NCI-H345 treated with DMSO at 0.1 percent for 48 hours (cell line): ENCODE results near the gene BEX4.

Source experiments
- DNase-seq: peaks from one replicate; lab custom pipeline; 2025; ENCODE audit not compliant: unreplicated experiment; lab: John Stamatoyannopoulos, UW

The BEX4 gene

DNA sequence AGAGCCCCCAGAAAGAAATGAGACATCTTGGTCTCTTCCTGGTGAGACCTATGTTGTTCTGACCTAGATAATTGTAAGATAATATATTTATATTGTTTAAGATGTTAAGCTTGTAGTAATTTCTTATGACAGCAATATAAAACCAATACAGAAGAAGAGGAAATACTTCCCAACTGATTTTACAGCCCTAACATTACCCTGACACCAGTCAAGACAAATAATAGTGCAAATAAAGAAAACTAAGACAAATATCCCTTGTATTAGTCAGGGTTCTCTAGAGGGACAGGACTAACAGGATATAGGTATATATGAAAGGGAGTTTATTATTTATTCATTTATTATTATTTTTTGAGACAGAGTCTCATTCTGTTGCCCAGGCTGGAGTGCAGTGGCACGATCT, 21.4 kb downstream of the BEX4 start:
- no peak for DNase-seq

DNA sequence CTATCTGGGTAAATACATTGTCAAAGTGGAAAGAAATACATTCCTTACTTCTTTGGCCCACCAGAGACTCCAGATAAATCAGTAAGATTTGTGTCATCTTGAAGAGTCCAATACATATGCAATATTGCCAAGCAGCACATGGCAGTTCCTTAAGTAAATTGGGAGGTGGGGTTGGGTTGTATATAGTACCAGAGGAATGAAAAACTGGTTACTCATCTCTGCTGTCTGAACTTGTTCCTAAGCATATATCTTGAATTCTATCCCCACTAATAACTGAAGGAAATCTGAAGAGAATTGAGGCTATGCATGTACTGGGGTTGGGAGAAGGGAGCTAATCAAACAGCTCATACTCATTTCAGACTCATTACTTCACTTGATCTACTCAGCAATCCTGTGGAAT, 25.2 kb downstream of the BEX4 start:
- DNase-seq, result no peak

GRCh38 chrX:103248553-103248952, 33.6 kb downstream of the BEX4 start:
- DNase-seq, result no peak

- DNase-seq, result no peak
Measured at GRCh38 chrX:103249805-103250204, 34.9 kb downstream of the BEX4 start.

GRCh38 chrX:103250977-103251376, 36.1 kb downstream of the BEX4 start:
- DNase-seq, result no peak

GRCh38 chrX:103253608-103254007, 38.7 kb downstream of the BEX4 start:
- no peak for DNase-seq

DNA sequence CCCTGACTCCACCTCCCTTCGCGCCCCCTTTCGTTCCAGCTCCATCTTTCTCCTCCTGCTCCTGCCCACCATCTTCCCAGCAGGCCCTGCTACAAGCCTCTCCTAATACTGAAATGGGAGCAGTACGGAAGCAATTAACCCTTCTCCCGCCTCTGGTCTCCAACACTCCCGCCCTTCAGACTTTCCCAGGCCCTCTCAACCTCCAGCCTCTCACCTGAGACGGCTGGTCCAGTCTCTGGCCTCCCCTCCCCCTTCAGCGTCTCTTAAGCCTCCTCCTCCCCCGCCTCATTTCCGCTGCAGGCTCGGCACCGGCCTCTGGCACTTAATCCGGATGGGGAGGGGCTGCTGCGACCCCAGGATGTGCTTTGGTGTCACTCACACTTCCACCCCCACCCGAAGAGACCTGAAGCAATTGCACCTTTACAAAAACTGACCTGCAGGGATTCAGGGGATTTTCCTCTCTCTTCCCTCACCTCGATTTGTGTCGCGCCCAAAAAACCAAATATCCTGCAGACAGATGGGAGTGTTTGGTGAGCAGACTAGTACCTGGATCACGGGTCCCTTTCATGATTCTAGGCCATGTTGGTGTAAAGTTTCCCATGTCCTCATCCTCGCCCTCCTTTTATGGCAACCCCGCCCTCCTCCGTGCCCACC, 39.4 kb downstream of the BEX4 start:
- DNase-seq, result peak; percentile 26

GRCh38 chrX:103254921-103255493, 40.1 kb downstream of the BEX4 start, which contains the start of gene TCEAL8:
Gene TCEAL8 (minus strand): TSS chrX:103255155. CDS start chrX:103253979, 1,176 bp downstream.
- DNase-seq, result peak; percentile 30

DNA sequence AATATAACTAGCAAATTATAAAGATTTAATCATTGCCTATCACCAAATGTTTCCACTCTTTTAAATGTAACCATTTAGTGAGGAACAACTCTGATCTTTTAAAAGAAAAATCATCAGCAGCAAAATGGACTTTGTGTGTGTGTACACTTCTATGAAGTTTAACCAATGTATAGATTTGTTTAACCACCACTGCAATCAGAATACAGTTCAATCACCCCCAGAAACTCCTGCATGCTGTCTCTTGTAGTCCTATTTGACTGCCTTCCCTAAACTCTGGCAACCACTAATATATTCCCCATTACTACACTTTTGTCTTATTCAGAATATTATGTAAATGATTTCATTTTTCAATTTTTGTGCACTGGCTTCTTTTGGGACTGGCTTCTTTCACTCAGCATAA, 41.7 kb downstream of the BEX4 start:
- DNase-seq, result no peak

DNA sequence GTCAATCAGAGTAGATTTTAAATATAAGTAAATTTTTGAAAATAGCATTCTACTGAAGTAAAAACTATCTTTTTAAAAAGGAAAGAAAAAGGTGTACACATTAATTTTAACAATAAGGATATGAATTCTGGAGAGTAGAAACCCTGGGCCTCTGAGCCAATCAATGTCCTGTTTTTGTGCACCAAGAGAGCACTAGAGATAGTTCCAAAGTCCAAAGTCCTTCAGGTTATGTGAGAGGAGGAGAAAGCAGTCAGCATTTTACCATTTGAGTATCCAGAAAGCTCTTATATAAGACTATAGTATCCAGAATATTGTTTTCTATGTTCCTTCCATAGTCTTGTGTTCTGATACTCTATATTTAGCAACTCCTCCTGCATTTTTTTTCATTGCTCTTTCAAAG, 43.4 kb downstream of the BEX4 start:
- DNase-seq, result no peak
